Glomerular endothelial cell (primary cell): ENCODE measurements around the gene TTC36. TPM values are rescaled to one million over a fixed set of nuclear protein-coding genes. Genes with fewer than 3 reads are reported as not detected.
"Not testable (repeated sequence)": the region's sequence is repeated elsewhere in the genome, so short reads cannot be mapped to it uniquely, and the experiment has no call there.

Experiments used
- DNase-seq: peaks from one replicate; pipeline ENCODE4 v3.0.0-alpha.2; 2011; ENCODE audit warnings: low read depth, low spot score; ENCODE audit errors: extremely low read depth
- total RNA-seq: library from RNA; depleted of rRNA; stranded (reverse); fragments of >200 nt; gene quantifications from 2 replicates; pipeline ENCODE4 v1.2.3, GENCODE V29; 2015

The TTC36 gene
- total RNA-seq, 1 donor from 2014 or later: 2.6 TPM

DNA sequence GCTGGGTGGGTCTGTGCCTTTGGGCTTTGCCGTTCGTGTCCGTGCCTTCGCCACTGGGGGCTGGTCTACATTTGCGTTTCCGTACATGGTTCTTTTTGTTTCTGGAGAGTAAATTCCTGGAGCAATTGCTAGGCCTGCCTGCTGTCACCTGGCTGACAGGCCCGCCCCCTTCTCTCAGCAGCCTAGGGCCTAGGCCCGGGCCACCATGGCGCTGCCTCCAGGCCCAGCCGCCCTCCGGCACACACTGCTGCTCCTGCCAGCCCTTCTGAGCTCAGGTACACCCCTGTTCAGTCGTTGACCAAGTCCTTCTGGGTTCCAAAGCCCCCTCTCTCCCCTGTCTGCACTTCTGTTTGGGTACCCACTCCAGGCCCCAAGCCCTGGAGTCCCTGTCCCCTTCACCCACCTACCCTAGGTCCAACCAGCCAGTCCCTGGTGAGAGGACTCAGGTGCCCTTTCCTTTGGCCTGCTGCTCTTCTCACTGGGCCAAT is 4.4 kb downstream of the TTC36 start:
- no peak for DNase-seq

GRCh38 chr11:118532091-118532490 is 4.8 kb downstream of the TTC36 start:
- no peak for DNase-seq

DNA sequence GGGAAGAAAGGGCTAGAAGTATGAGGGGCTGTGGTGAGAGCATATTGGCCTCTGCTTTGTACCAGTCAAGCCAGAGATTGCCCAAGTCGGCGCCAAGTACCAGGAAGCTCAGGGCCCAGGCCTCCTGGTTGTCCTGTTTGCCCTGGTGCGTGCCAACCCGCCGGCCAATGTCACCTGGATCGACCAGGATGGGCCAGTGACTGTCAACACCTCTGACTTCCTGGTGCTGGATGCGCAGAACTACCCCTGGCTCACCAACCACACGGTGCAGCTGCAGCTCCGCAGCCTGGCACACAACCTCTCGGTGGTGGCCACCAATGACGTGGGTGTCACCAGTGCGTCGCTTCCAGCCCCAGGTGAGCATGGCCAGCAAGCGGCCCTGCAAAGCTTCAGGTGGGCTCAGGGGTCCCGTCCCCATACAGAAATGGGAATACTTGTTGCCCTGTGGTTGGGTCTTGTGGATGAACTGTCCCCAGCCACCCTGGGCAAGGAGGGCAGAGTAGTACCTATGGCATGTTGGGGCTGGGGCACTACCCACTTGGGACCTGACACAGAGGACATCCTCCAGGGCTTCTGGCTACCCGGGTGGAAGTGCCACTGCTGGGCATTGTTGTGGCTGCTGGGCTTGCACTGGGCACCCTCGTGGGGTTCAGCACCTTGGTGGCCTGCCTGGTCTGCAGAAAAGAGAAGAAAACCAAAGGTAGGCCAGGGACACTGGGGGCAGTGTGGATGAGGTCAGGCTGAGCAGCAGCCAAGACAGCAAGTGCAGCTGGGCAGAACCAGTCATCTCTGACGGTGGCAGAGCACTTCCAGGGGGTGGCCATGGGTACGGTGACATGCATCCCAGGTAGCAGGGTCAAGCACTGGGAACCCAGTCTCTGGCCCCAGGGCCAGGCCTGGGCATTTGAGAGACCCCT is 5.8 kb downstream of the TTC36 start:
- no peak for DNase-seq

- no peak for DNase-seq
Observed at GRCh38 chr11:118533769-118534729, 6.8 kb downstream of the TTC36 start.

GRCh38 chr11:118535261-118535660 is 8.0 kb downstream of the TTC36 start:
- DNase-seq: no peak

GRCh38 chr11:118536726-118537125 is 9.5 kb downstream of the TTC36 start:
- DNase-seq: no peak

DNA sequence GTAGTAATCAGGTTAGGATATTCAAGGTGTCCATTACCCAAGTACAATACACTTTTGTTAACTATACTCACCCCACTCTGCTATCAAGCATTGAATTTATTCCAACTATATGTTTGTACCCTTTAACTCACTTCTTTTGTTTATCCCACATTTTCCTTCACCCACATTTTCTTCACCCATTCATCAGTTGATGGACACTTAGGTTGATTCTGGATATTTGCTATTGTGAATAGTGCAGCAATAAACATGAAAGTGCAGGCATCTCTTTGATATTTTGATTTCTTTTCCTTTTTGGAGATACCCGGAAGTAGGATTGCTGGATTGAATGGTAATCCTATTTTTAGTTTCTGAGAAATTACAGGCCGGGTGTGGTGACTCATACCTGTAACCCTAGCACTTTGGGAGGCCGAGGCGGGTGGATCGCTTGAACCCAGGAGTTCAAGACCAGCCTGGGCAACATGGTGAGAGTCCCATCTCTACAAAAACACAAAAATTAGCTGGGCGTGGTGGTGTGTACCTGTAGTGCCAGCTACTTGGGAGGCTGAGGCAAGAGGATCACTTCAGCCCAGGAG is 10.2 kb downstream of the TTC36 start:
- no peak for DNase-seq

- no peak for DNase-seq
Observed at GRCh38 chr11:118544010-118544646, 16.9 kb downstream of the TTC36 start.

- DNase-seq: no peak
Observed at GRCh38 chr11:118544647-118545010, 17.4 kb downstream of the TTC36 start.

DNA sequence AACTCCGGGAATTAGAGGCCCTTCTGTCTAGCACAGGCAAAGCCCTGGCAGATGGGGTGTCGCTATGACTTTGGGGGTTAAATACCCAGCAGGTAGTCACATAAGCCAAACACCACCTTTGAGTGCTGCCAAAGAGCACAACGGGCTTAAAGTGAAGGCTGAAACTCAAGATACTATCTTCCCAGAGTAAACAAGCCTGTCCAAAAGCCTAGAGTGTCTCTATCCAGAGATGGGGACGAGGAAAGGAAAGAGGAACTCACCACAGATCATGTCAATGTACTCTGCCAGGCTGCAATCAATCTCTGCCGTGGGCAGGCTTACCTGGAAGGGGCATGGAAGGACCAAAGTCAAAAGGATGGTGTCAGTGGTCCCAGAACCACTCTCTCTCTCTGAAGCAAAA is 18.3 kb downstream of the TTC36 start:
- no peak for DNase-seq

GRCh38 chr11:118547132-118547531 is 19.9 kb downstream of the TTC36 start:
- DNase-seq: no peak

GRCh38 chr11:118552341-118552740 is 25.1 kb downstream of the TTC36 start:
- no peak for DNase-seq

DNA sequence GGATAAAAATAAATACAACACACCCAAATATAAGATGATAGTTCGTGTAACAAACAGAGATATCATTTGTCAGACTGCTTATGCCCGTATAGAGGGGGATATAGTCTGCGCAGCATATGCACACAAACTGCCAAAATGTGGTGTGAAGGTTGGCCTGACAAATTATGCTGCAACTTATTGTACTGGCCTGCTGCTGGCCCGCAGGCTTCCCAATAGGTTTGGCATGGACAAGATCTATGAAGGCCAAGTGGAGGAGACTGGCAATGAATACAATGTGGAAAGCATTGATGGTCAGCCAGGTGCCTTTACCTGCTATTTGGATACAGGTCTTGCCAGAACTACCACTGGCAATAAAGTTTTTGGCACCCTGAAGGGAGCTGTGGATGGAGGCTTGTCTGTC is 33.5 kb downstream of the TTC36 start:
- DNase-seq: no peak

DNA sequence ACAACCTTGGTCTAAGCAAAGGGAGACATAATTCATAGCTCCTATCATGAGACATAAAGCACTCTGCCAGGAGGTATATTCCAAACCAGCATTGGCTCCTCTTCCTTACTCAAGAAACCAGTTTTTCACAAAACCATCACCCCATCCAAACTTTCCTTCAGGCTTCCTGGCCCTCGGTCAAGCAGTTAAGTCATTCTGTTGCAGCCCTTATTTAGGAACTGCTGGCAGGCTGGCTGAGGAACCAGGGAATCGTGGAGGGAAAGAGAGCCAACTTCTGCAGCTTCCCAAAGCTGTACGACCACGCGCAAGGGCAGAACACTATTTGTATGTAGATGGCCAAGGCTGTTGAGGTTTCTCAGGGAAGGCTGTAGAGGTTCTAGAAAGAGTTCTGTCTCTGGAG is 37.8 kb downstream of the TTC36 start:
- no peak for DNase-seq

DNA sequence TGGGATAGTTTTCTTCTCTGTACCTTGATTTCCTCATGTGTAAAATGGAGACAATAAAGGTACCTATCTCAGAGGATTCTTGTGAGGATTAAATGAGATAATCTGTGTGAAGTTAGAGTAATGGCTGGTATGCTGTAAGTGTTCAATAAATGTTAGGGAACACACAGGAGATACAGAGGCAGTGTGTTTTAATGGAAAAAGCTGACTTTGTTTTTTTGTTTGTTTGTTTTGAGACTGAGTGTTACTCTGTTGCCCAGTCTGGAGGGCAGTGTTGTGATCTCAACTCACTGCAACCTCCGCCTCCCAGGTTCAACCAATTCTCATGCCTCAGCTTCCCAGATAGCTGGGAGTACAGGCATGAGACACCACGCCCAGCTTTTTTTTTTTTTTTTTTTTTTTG is 42.4 kb downstream of the TTC36 start:
- DNase-seq: no peak

GRCh38 chr11:118570787-118571186 is 43.5 kb downstream of the TTC36 start:
- no peak for DNase-seq

DNA sequence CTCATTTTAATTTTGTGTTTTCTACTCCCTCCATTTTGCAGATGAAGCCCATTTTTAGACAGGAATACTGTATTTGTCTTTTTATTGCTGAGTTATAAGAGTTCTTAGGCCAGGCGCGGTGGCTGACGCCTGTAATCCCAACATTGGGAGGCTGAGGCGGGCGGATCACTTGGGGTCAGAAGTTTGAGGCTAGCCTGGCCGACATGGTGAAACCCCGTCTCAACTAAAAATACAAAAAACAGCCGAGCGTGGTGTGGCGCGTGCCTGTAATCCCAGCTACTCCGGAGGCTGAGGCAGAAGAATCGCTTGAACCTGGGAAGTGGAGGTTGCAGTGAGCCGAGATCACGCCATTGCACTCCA is 44.4 kb downstream of the TTC36 start:
- not testable (repeated sequence) for DNase-seq

- no peak for DNase-seq
Observed at GRCh38 chr11:118572061-118572980, 45.0 kb downstream of the TTC36 start, which contains the start of gene ARCN1. ARCN1 (plus strand) TSS chr11:118572409; CDS start chr11:118572548, 139 bp downstream.

GRCh38 chr11:118572981-118573550 is 45.8 kb downstream of the TTC36 start:
- DNase-seq: no peak
